ELR (cell line): ENCODE results near the gene L3MBTL1.
A peak's percentile ranks its signal among the peaks of the same experiment; 100 is the strongest.

Experiments used
- DNase-seq: peaks from one replicate; pipeline ENCODE4 v3.0.0-alpha.2; 2015; ENCODE audit warnings: low read depth

Gene L3MBTL1

DNA sequence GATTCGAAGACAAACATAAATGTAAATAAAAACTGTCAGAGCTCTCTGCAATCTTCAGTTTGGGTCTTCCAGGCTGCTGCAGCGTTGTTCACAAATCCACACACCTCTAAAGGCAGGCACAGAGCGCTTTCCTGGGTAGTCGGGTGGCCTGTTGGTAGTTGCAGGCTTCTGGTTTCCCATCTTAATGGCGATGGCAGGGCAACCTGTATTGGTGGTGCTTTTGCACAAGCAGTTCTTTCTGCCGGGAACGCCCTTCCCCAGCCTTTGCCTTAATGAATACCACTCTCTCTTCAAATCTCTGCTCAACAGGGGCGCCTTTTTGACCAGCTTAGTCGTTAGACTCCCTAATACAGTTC is 82.5 kb downstream of the L3MBTL1 start:
- peak; percentile 24 for DNase-seq

- peak; percentile 95 for DNase-seq
Observed at GRCh38 chr20:43590392-43591303, 83.2 kb downstream of the L3MBTL1 start, which contains the start of gene IFT52. TSS of gene IFT52 (plus strand) at chr20:43590937. CDS start at chr20:43594699, 3,762 bp downstream.
